ENCODE measurements around the gene ETFRF1.

ETFRF1 gene

GRCh38 chr12:25236190-25236589, 41.2 kb downstream of the ETFRF1 start:
- DNase-seq, result no peak

GRCh38 chr12:25236626-25237025, 41.6 kb downstream of the ETFRF1 start:
- DNase-seq, result no peak

- DNase-seq, result peak in 1 of 2 experiments; percentile 32
Observed at GRCh38 chr12:25241167-25242020, 46.4 kb downstream of the ETFRF1 start.

- DNase-seq, result no peak
Observed at GRCh38 chr12:25242981-25243679, 48.1 kb downstream of the ETFRF1 start.

GRCh38 chr12:25243680-25243990, 48.6 kb downstream of the ETFRF1 start:
- DNase-seq, result no peak

GRCh38 chr12:25245491-25245890, 50.5 kb downstream of the ETFRF1 start:
- no peak for DNase-seq

GRCh38 chr12:25248137-25248536, 53.1 kb downstream of the ETFRF1 start:
- DNase-seq, result no peak

- no peak for DNase-seq
Observed at GRCh38 chr12:25248732-25249131, 53.7 kb downstream of the ETFRF1 start.

- peak in 1 of 2 experiments; percentile 36 for DNase-seq
Observed at GRCh38 chr12:25249931-25250738, 55.1 kb downstream of the ETFRF1 start.

GRCh38 chr12:25250744-25251730, 56.0 kb downstream of the ETFRF1 start, which contains the start of gene KRAS:
Gene KRAS (minus strand): TSS chr12:25250929.
- peak; percentile 89 to 90 for DNase-seq

- no peak for DNase-seq
Observed at GRCh38 chr12:25251769-25252168, 56.7 kb downstream of the ETFRF1 start.

- DNase-seq, result no peak
Observed at GRCh38 chr12:25252946-25253345, 57.9 kb downstream of the ETFRF1 start.

GRCh38 chr12:25253371-25254068, 58.5 kb downstream of the ETFRF1 start:
- DNase-seq, result no peak

GRCh38 chr12:25254271-25254880, 59.3 kb downstream of the ETFRF1 start:
- peak; percentile 20 to 82 for DNase-seq

Measured in NCI-H524 (cell line).